ENCODE measurements around the gene CHAT. TPM values are rescaled to one million over a fixed set of nuclear protein-coding genes. Genes with fewer than 3 reads are reported as not detected.

Gene CHAT
- total RNA-seq, 1 donor, result not detected

DNA sequence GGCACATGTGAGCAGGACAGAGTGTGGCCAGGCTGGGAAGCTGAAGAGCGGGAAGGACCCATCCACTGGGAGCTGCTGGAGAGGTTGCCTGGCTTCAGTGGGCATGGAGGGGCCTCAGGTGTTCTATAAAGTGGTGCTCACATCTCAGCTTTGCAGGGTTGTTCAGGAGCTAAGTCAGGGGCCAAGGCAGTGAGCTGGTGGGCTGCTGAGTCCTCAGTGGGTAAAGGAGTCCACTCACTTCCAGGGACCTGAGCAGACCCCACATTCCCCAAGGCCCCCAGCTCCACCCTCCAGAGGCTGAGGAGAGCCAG is 36.8 kb downstream of the CHAT start:
- DNase-seq (ENCODE audit: low read depth in 2 of 3, low spot score in 2 of 3), result no peak

DNA sequence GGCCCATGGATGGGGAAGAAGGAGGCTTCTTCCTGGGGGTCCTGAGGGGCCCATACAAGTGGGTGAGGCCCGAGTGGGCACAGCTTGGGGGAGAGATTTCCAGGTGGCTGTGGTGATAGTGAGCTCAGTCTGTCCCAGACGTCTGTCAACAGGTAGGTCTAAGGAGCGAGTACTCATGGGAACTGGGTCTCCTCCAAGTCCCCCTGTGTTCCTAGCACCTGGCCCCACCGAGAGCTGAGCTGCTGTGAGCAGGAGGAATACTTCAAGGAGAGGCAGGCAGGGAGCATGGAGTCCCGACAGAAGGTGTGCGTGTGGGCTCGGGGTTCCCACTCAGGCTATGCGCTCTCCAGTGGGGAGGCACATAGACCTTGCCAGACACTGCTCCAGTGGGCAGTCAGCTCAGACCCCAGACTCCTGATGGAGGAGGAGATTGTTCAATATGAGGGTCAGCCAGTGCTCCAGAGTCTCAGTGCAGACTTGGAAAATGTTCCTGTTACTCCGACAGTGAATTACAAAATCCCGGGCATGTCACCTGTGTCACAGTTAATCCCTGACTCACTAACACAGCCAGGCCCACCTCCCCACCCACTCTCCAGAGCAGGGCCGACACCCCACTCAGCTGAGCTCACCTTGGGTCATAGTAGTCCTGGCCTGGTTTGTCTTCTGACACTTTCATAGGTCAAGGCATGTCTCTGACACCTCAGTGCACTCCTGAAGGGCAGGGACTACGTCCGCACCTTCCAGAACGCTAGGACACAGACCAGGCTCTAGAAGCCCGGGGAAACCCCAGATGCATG is 37.4 kb downstream of the CHAT start:
- DNase-seq (ENCODE audit: low read depth in 2 of 3, low spot score in 2 of 3), result no peak

DNA sequence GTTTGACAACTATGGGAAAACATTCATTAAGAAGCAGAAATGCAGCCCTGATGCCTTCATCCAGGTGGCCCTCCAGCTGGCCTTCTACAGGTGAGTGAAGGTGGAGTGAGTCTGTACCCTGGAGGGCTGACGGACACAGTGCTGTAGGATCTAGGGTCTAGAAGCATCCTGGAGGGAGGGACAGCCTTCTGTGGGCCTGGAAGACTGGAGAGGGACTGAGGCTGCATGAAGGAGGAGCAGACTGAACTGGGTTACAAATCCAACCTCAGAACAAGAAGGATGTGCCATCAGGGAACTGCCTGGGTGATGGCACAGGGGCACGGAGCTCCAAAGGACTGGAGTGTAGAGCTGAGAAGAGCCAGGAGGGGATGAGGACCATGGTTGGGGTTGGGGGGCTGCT is 38.1 kb downstream of the CHAT start:
- no peak for DNase-seq (ENCODE audit: low read depth in 2 of 3, low spot score in 2 of 3)

DNA sequence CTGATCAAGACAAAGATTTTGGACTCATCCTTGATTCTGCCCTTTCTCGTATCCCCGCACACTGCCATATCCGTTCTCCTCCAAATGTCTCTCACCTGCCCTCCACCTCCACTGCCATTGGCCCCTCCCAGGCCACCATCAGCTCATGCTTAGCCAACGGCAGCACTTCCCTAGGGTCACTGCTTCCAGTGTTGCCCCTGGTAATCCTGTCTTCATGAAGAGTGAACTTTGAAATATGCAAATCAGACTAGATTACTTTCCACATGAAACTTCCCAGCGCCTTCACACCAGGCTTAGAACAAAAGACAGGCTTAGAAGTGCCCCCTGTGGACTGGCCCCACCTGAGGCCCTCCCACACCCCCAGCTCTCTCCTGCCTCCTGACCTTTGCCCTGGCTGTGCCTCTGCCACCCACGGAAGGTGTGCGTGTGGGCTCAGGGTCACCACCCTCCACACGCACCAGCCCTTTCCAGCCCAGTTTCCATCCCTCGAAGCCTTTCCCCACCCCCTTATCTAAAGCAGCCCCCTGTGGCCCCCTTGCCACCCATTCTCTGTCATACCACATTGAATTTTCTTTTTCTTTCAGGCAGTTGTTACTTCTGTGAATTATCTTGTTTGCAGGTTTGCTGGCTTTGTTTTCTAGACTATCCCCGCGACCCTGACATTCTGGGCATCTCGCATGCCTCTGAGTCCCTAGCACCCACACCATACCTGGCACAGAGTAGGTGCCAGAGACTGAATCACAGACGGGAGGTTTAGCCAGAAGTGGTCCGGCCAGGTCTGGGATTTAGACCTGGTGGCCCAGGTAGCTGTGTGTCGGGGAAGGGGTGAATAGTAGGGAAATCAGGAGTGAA is 38.8 kb downstream of the CHAT start:
- no peak for DNase-seq (ENCODE audit: low read depth in 2 of 3, low spot score in 2 of 3)

DNA sequence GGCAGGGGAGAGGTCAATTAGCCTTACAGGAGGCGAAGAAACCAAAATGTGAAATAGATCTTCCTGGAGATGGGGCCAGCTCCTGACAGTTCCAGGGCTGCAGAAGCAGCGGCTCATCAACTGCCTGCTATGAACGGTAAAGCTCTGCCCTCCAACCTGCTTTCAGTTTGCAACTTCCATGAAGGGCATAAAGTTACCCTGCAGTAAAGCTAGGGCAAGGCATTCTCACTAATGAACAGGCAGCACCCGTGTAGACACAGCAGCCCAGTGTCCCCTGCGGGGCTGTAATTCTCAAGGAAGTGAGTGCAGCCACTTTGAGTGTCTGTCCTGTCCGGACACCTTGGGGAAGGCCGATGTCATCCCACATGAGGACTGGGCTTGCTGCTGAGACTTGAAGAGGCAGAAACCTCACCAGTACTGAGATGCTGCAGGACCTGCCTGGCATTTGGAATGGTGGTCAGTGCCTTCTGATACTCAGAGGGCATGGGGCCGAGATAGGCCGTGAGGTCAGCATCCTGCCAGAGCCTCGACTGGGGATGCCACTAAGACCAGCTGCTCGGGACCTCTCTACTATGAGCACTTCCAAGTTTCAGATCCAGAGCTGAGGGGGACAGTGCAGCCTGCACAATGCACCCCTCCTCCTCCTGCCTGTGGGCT is 39.6 kb downstream of the CHAT start:
- DNase-seq (ENCODE audit: low read depth in 2 of 3, low spot score in 2 of 3), result no peak

DNA sequence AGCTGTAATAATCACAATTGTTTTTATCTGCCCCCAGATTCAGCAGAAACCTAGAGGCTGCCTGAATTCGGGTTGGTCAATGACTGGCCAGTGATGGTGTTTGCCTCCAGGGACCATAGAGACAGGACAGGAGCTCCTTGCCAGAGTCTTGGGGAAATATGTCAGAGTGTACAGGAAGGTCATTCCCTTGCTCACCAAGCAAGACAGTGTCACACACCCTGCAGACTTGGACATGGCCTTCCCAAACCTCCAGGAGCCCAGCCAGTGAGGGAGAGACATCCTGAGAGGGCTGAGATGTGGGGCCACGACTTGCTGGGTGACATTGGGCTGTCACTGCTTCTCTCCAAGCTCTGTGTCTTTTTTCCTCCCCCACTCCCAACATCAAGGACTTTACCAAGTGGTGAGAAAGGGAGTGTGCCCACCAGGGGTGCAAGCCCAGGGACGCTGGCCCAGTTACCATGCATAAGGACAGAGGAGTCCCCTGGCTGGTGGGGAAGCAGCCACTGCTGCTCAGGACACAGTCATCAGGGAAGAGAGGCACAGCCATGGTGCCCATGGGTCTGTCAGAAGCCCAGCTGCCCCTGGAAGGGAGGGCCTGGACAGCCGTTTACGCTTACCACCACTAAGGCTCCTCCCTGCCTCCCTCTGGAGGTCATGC is 40.3 kb downstream of the CHAT start:
- no peak for DNase-seq (ENCODE audit: low read depth in 2 of 3, low spot score in 2 of 3)

DNA sequence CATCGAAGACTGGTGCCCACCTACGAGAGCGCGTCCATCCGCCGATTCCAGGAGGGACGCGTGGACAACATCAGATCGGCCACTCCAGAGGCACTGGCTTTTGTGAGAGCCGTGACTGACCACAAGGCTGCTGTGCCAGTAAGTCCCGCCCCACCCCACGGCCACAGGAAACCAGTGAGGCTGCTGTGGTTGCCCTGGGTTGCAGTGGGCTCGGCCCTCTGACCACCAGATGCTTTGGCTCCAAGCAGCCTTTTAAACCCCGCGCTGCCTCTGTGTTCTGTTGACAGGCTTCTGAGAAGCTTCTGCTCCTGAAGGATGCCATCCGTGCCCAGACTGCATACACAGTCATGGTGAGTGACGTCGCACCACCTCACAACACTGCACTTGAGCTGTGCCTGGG is 41.3 kb downstream of the CHAT start:
- no peak for DNase-seq (ENCODE audit: low read depth in 2 of 3, low spot score in 2 of 3)

DNA sequence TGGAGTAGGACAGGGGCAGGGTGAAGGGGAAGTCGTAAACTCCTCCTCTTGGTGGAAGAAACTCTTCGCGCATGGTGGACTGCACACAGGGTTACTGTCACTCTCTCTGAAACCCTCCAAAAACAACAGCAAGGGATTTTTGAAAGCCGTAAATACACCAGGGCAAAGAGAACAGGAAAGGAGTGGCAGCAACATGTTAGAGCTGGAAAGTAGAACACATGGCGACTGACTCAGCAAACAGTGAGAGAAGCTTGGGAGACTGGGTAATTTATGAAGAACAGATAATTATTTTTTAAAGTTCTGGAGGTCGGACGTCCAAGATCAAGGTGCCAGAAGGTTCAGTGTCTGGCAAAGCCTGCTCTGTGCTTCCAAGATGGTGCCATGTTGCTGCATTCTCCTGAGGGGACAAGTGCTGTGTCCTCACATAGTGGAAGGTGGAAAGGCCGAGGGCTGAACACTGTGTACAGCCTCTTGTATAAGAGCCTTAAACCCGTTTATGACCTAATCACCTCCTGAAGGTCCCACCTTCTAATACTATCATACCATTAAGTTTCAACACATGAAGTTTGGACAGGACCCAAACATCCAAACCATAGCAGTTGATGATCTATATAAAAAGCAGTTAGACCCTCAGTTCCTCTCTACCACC is 43.1 kb downstream of the CHAT start:
- DNase-seq (ENCODE audit: low read depth in 2 of 3, low spot score in 2 of 3), result no peak

DNA sequence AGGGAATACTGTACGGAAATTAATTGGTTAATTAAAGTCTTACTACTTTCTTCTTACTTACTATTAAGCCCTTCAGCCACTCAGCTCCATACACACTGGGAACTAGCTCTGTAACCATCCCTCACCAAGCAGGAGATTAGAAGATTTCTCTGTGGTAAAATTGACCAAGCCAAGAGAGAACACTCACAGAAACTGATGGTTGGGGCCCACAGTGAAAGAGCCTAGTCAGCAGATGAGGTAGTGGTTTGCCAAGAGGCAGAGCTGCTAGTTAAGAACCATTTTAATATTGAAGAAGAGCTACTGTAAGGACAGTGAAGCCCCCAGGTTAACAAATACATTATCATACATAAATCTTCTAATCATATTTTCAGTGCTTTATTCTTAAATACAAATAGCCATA is 43.8 kb downstream of the CHAT start:
- no peak for DNase-seq (ENCODE audit: low read depth in 2 of 3, low spot score in 2 of 3)

DNA sequence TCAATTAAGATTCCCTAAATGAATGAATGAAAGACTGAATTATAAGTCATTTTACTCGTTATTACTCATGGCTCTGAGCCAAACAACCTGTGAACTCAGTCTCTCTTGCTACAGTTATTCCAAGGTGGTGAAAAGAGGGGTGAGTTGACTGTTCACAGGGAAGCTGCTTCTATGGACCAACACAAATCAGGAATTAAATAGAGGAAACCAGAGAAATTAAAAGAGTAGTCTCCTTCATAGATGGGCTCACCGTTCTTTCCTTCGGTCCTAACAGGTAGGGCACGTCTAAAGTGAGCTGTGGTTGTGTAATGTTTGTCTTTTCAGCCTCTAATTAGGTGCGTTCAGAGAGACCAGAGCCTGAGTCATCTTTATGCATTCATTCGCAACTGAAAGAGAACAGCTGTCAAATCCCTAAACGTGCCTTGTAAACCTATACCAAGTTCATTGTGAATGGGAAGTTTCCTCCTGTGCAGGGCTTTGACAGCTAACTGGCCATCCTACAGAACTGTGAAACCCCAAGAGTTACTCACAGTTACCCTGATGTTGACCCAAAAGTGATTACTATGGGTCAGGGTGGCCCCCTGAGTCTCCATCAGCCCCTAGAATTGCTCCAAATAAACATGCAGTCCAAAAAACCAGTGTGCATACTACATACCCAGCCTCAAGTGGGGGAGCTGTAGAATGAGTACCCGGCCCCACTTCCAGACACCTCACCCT is 47.5 kb downstream of the CHAT start:
- no peak for DNase-seq (ENCODE audit: low read depth in 2 of 3, low spot score in 2 of 3)

DNA sequence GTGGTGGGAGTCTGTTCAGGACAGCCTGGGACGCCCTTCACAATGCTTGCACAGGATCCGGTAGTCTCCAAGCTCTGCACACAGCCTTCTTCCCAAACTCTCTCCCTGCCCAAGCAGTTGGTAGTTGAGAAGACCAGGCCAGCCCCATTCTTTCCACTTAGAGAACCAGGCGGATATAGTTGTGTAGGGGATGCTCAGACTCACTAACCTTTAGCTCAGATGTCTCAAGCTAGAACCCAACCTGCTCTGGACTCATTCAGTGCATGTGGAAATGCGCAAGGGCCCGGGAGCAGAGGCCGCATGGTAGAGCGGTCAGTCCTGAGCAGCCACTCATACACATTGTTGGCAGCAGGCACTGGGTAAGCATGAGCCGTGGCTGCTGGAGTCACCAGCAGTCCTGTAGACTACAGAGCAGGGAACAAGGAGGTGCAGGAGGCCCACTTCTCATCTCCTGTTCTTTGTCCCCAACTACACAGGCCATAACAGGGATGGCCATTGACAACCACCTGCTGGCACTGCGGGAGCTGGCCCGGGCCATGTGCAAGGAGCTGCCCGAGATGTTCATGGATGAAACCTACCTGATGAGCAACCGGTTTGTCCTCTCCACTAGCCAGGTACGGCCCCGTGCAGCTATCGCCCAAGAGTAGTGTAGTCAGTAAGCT is 48.5 kb downstream of the CHAT start:
- DNase-seq (ENCODE audit: low read depth in 2 of 3, low spot score in 2 of 3), result no peak

DNA sequence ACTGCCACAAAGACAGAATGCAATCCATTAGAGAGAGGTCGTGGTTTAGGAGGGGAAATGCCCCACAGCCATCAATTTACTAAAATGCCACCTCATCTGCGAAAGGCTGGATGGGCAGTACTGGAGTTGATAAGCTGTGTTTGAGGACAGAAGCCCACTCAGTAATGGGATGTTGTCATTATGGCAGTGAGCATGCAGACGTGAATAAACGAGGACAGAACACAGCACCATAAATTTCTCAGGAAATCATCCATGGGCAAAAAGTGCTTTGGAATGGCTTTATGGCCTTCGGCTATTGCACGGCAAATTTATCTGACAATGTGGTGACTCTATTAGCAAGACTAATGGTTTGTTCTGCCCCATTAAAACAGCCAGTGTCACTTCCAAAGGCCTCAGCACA is 49.8 kb downstream of the CHAT start:
- no peak for DNase-seq (ENCODE audit: low read depth in 2 of 3, low spot score in 2 of 3)

DNA sequence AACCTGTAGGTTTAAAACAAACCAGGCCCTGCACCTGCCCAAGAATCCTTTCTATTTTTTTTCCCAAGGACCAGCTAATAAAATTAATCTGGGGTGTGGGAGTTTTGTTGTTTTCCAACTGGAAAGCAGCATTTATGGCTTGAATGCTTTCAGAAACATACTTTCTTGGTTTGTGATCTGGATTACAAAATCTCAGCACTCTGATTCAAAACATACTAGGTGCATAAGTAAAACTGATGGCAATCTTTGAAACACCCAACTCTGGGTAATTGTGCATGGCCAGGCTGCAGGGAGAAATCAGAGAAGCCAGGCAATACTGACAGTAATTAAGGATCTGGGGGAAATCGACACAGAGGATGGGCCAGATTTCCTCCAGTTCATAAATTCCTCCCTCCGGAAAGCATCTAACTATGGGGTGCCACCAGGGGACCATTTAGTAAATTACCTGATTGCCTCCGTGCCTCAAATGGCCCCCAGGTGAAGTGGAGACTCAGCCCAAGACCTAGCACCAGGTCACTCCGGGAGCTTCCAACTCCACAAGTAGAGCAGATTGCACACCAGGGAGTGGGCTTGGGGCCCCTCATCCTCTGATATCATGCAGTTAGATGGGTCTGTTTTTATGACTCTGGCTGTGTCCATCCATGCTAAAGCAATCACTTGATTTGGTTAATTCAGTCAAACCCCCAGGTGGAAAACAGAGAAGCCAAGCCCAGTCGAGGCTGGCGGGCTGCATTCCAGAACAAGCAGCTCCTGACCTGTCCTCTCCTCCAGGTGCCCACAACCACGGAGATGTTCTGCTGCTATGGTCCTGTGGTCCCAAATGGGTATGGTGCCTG is 50.4 kb downstream of the CHAT start:
- no peak for DNase-seq (ENCODE audit: low read depth in 2 of 3, low spot score in 2 of 3)

DNA sequence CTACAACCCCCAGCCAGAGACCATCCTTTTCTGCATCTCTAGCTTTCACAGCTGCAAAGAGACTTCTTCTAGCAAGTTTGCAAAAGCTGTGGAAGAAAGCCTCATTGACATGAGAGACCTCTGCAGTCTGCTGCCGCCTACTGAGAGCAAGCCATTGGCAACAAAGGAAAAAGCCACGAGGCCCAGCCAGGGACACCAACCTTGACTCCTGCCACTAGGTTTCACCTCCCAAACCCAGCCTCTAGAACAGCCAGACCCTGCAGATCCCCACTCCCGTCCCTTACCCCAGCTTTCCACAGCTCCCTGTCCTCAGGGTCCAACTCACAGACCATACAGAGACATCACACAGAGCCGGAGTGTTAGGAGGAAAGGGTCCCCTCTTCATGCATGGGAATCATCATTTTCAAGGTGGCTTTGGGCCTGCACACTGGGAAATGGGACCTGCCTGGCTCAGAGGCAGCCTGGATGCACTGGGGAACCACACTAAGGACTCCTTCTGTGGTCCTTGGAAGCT is 51.1 kb downstream of the CHAT start:
- DNase-seq (ENCODE audit: low read depth in 2 of 3, low spot score in 2 of 3), result no peak

DNA sequence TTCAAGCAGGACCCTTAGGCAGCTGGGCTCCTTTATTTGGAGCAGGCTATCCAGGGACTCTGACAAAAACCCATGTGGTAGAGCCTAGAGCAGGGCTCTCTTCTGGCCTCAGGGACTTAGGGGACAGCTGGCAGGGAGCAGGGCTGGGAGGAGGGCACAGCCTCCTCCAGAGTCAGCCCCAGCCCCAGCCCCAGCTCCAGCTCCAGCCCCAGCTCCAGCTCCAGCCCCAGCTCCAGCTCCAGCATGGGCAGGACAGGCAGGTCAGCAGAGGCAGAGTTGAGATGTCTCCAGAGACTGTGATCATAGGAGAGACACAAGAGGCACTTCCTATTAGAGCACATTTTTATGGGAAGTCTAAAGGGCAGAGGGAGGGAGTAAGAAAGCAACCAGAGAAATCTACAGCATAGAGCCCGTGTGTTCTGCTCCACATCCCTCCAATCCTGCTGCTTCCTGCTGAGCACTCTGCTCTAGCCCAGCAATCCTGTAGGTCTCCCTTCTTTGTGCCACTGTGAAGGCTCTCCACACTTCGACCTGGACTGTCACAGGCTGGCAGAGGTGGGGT is 52.3 kb downstream of the CHAT start:
- DNase-seq (ENCODE audit: low read depth in 2 of 3, low spot score in 2 of 3), result no peak

DNA sequence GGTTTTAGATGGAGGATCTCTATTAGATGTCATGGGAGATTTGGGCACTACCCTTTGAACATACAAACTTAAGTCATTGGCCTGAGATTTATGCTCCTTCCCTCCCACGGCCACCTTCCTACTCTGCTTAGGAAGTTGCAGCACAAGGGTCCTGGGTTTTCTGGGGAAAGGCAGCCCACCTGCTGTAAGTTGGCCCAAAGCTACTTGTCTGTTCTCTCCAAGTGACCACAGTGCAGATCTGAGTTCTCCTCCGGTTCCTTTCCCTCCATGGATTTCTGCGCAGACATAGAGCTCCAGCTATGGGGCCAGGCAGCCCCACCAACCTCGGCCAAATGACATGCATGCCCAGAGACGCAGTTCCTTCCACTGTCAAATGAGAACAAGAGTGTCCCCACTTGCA is 52.8 kb downstream of the CHAT start:
- DNase-seq (ENCODE audit: low read depth in 2 of 3, low spot score in 2 of 3), result no peak

DNA sequence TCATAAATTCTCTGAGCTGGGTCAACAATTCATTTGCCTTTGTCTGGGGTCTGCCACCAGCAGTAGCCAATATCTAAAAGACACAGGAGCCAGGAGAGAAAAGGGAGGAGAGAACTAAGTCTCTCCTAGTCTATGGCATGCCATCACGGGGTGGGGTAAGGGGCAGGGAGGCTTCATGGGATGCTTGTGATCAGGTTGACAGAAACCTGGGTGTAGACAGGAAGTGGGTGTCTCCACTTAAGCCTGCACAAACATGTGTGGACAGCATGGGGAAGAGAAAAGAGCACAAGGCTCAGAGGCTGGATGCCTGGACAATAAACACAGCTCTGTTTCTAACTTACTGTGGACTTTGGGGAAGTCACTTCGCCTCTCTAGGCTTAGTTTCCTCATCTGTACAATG is 54.2 kb downstream of the CHAT start:
- DNase-seq (ENCODE audit: low read depth in 2 of 3, low spot score in 2 of 3), result no peak

DNA sequence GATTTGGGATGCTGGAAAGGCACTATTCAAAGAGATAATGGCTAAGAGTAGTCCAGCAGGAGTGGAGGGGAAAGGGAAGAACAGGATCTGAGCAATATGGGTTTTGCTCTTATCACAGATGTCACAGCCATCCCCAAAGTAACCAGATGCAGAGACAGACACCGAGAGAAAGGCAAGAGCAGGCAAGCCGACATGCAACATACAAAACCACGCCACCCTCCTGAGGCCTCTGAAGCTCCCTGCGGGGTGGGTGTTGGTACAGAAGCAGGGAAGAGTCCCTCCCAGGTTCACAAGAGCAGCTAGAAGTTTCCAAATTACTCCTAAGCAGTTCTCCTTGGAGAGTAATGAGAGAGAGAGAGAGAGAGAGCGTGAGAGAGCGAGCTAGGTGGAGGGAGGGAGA is 54.8 kb downstream of the CHAT start:
- no peak for DNase-seq (ENCODE audit: low read depth in 2 of 3, low spot score in 2 of 3)
